ENCODE results near the gene CXCL6.

CXCL6 gene

GRCh38 chr4:73869130-73870055, 32.9 kb downstream of the CXCL6 start, which contains the start of gene CXCL1:
Gene CXCL1, plus strand, starts transcription at chr4:73869393. Its CDS starts 78 bp downstream, at chr4:73869471.
- no peak for ATAC-seq

GRCh38 chr4:73870260-73870659, 33.8 kb downstream of the CXCL6 start:
- ATAC-seq = no peak

GRCh38 chr4:73870768-73871167, 34.3 kb downstream of the CXCL6 start:
- ATAC-seq = no peak

GRCh38 chr4:73871511-73872310, 35.2 kb downstream of the CXCL6 start:
- no peak for ATAC-seq

- no peak for ATAC-seq
These were observed 36.0 kb downstream of the CXCL6 start for GRCh38 chr4:73872316-73873108.

GRCh38 chr4:73874386-73874785, 37.9 kb downstream of the CXCL6 start:
- no peak for ATAC-seq

- no peak for ATAC-seq
These were observed 38.9 kb downstream of the CXCL6 start for GRCh38 chr4:73875401-73875800.

- no peak for ATAC-seq
These were observed 46.8 kb downstream of the CXCL6 start for GRCh38 chr4:73883306-73883705.

- no peak for ATAC-seq
These were observed 49.2 kb downstream of the CXCL6 start for GRCh38 chr4:73885574-73886267.

Data from activated CD4-positive, CD25-positive, alpha-beta regulatory T cell treated with anti-CD3 and anti-CD28 coated beads, Interleukin-2, amount 50 U/mL, for 24 hours (primary cell).